Measurements from ENCODE around the gene SS18L1.

Gene SS18L1

GRCh38 chr20:62127799-62128198 lies 15.8 kb upstream of the SS18L1 start (continued):
- no peak for TF ChIP-seq ISL1 (CRISPR knock-in tag; IDR thresholded peaks at IDR 0.05)

- ATAC-seq: no peak
- TF ChIP-seq OSR1 (CRISPR knock-in tag; IDR thresholded peaks at IDR 0.05): no peak
- TF ChIP-seq ZNF8 (CRISPR knock-in tag; IDR thresholded peaks at IDR 0.05): no peak
- no peak for TF ChIP-seq PATZ1 (CRISPR knock-in tag; IDR thresholded peaks at IDR 0.05; ENCODE audit: borderline replicate concordance)
- no peak for TF ChIP-seq ARNTL (CRISPR knock-in tag; IDR thresholded peaks at IDR 0.05; ENCODE audit: borderline replicate concordance, low read depth)
- TF ChIP-seq ZNF565 (CRISPR knock-in tag; conservative IDR thresholded peaks at IDR 0.05; ENCODE audit: low read depth): no peak
- TF ChIP-seq TOX (CRISPR knock-in tag; IDR thresholded peaks at IDR 0.05; ENCODE audit: borderline replicate concordance): no peak
- TF ChIP-seq ZNF70 (CRISPR knock-in tag; IDR thresholded peaks at IDR 0.05): no peak
- TF ChIP-seq CSRNP3 (CRISPR knock-in tag; IDR thresholded peaks at IDR 0.05): no peak
- TF ChIP-seq GLIS3 (CRISPR knock-in tag; IDR thresholded peaks at IDR 0.05): no peak
- TF ChIP-seq ESRRG (CRISPR knock-in tag; IDR thresholded peaks at IDR 0.05): no peak
- TF ChIP-seq POU6F1 (CRISPR knock-in tag; IDR thresholded peaks at IDR 0.05; ENCODE audit: borderline replicate concordance, low read depth): no peak
- TF ChIP-seq TCF4 (CRISPR knock-in tag; IDR thresholded peaks at IDR 0.05; ENCODE audit: borderline replicate concordance): no peak
- TF ChIP-seq CREB5 (CRISPR knock-in tag; IDR thresholded peaks at IDR 0.05; ENCODE audit: low read depth): no peak
Measured at GRCh38 chr20:62128502-62128901, 15.1 kb upstream of the SS18L1 start.

- no peak for ATAC-seq
- TF ChIP-seq ISL1 (CRISPR knock-in tag; IDR thresholded peaks at IDR 0.05) (no peak), GLIS3 (CRISPR knock-in tag; IDR thresholded peaks at IDR 0.05) (no peak), CREB5 (CRISPR knock-in tag; IDR thresholded peaks at IDR 0.05; ENCODE audit: low read depth) (no peak), ZFP30 (CRISPR knock-in tag; IDR thresholded peaks at IDR 0.05) (no peak), POU6F1 (CRISPR knock-in tag; IDR thresholded peaks at IDR 0.05; ENCODE audit: borderline replicate concordance, low read depth) (no peak), ZNF70 (CRISPR knock-in tag; IDR thresholded peaks at IDR 0.05) (no peak), ARNTL (CRISPR knock-in tag; IDR thresholded peaks at IDR 0.05; ENCODE audit: borderline replicate concordance, low read depth) (no peak), TOX (CRISPR knock-in tag; IDR thresholded peaks at IDR 0.05; ENCODE audit: borderline replicate concordance) (no peak), RARB (CRISPR knock-in tag; IDR thresholded peaks at IDR 0.05) (no peak), ZNF8 (CRISPR knock-in tag; IDR thresholded peaks at IDR 0.05) (no peak), PATZ1 (CRISPR knock-in tag; IDR thresholded peaks at IDR 0.05; ENCODE audit: borderline replicate concordance) (no peak), ZC3H10 (CRISPR knock-in tag; IDR thresholded peaks at IDR 0.05) (no peak), ZNF565 (CRISPR knock-in tag; conservative IDR thresholded peaks at IDR 0.05; ENCODE audit: low read depth) (no peak), PPARA (CRISPR knock-in tag; IDR thresholded peaks at IDR 0.05; ENCODE audit: borderline replicate concordance) (no peak), BACH2 (CRISPR knock-in tag; IDR thresholded peaks at IDR 0.05; ENCODE audit: borderline replicate concordance) (no peak), CSRNP3 (CRISPR knock-in tag; IDR thresholded peaks at IDR 0.05) (no peak)
Measured at GRCh38 chr20:62129731-62130531, 13.6 kb upstream of the SS18L1 start.

Measured in SK-N-SH treated with all-trans-retinoic acid at 6 μM for 48 hours (cell line).